Transverse colon (tissue), 4 donors: ENCODE data around the gene LRRFIP2. TPM values are rescaled to one million over a fixed set of nuclear protein-coding genes. Genes with fewer than 3 reads are reported as not detected.

ENCODE experiments used
- DNase-seq: peaks from one replicate; pipeline ENCODE4 v3.0.0-alpha.2; 2019
- H3K27ac ChIP-seq, 4 donors: fragments of 200-600 bp; sonication (generic); 2 replicates each; pipeline ENCODE4 v1.5.1; 2016 to 2018; ENCODE audit warnings: inconsistent platforms in 4 of 4
- H3K27me3 ChIP-seq: fragments of 200-600 bp; sonication (generic); 2 replicates; pipeline ENCODE4 v1.5.1; 2017; ENCODE audit warnings: inconsistent platforms
- H3K36me3 ChIP-seq, 4 donors: fragments of 200-600 bp; sonication (generic); 2 replicates each; pipeline ENCODE4 v1.5.1; 2017 to 2019; ENCODE audit warnings: inconsistent platforms in 4 of 4
- H3K4me1 ChIP-seq, 4 donors: fragments of 200-600 bp; sonication (generic); 2 replicates each; pipeline ENCODE4 v1.5.1; 2017 to 2020; ENCODE audit warnings: inconsistent platforms in 4 of 4
- H3K4me3 ChIP-seq, 4 donors: fragments of 200-600 bp; sonication (generic); 1 replicate in 1 of 4; 2 replicates in 3 of 4; pipeline versions ENCODE4 v1.5.1 to v1.6.1; 2017 to 2019; ENCODE audit warnings: inconsistent platforms in 4 of 4
- H3K9me3 ChIP-seq, 2 donors: fragments of 200-600 bp; sonication (generic); 2 replicates each; pipeline ENCODE4 v1.5.1; 2017 to 2019; ENCODE audit warnings: inconsistent platforms in 2 of 2
- EP300 ChIP-seq: sonication (generic); formaldehyde crosslinking; IDR thresholded peaks from one replicate; pipeline ENCODE4 v1.6.1; 2017; ENCODE audit warnings: antibody characterized with exemption, low read depth
- POLR2A ChIP-seq: fragments of 450-650 bp; IDR thresholded peaks from one replicate; pipeline ENCODE4 v1.6.1; 2016; ENCODE audit warnings: antibody characterized with exemption, mild to moderate bottlenecking, moderate library complexity
- POLR2AphosphoS5 ChIP-seq, 3 donors: sonication (generic); formaldehyde crosslinking; IDR thresholded peaks; one replicate each; pipeline ENCODE4 v1.6.1; 2016; ENCODE audit warnings: antibody characterized with exemption in 3 of 3
- WGBS, 2 donors: methylation state at CpG; one replicate each; pipeline ENCODE4 v1.1.5; 2018; ENCODE audit warnings: low coverage in 1 of 2; 5-methylcytosine and 5-hydroxymethylcytosine counted together
- in situ Hi-C, 4 donors: fragments of 200-750 bp; cut with MboI; loops; one replicate each; pipeline versions ENCODE4 v1.15.0 to v1.15.1; 2017; ENCODE audit warnings: low sequenced_read_pairs in 3 of 4, low pct_ligation_motif_present in 1 of 4, low pct_unique_long_range_greater_than_20kb in 1 of 4
- intact Hi-C: fragments of 100-400 bp; cut with DNase I; formaldehyde crosslinking; loops from one replicate; pipeline ENCODE4 v1.15.1; 2023; ENCODE audit warnings: low total_unique reads
- total RNA-seq, 4 donors: library from RNA; depleted of rRNA; stranded (reverse); fragments of >200 nt; gene quantifications; one replicate each; pipeline ENCODE4 v1.1.0, GENCODE V29; 2016
- TF ChIP-seq, protein P1 (sequence below), 5 experiments: fragments of 200-600 bp in 3 of 5; fragments of 450-650 bp in 2 of 5; sonication (generic) in 3 of 5; IDR thresholded peaks; 1 replicate in 2 of 5; 2 replicates in 3 of 5; pipeline ENCODE4 v1.5.1; 2016 to 2017; ENCODE audit warnings: antibody characterized with exemption in 5 of 5, inconsistent platforms in 3 of 5, mild to moderate bottlenecking in 2 of 5, moderate library complexity in 1 of 5

Gene LRRFIP2
- total RNA-seq, 4 donors from 2014 or later: 136 to 198 (median 167) TPM

DNA sequence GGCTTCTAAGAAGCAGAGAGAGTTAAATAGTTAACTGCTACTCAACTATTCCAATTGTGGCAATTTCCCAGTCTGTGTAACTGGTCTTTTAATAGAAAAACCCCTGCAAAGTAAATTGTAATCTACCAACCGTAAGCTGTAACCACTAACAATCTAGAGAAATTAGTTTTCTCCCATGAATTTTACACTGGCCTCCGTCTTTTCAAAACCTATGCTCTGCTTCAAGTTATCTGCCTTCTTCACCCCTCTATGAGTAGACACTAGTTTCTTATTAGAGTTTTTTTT lies 42.6 kb downstream of the LRRFIP2 start:
- intact Hi-C loops (no loop called here), in situ Hi-C loops (no loop called here)
- WGBS, 2 donors: 42 to 43% methylated on average over 2 of the region's 2 CpGs
- H3K4me1 ChIP-seq: peaks cover 0 to 74% (median 37%) of the 10 kb centered on the region in 4 donors
- TF ChIP-seq POLR2AphosphoS5 (IDR thresholded peaks at IDR 0.05) (no peak), POLR2A (no peak), EP300 (no peak)
- TF ChIP-seq, protein P1, sequence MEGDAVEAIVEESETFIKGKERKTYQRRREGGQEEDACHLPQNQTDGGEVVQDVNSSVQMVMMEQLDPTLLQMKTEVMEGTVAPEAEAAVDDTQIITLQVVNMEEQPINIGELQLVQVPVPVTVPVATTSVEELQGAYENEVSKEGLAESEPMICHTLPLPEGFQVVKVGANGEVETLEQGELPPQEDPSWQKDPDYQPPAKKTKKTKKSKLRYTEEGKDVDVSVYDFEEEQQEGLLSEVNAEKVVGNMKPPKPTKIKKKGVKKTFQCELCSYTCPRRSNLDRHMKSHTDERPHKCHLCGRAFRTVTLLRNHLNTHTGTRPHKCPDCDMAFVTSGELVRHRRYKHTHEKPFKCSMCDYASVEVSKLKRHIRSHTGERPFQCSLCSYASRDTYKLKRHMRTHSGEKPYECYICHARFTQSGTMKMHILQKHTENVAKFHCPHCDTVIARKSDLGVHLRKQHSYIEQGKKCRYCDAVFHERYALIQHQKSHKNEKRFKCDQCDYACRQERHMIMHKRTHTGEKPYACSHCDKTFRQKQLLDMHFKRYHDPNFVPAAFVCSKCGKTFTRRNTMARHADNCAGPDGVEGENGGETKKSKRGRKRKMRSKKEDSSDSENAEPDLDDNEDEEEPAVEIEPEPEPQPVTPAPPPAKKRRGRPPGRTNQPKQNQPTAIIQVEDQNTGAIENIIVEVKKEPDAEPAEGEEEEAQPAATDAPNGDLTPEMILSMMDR (IDR thresholded peaks at IDR 0.05): no peak
- H3K9me3 ChIP-seq: no peaks in the 10 kb centered on the region
- DNase-seq: no peak
- H3K27me3 ChIP-seq: no peaks in the 10 kb centered on the region
- H3K4me3 ChIP-seq: no peak overlapping the region
- H3K36me3 ChIP-seq: no peaks in the 10 kb centered on the region
- peak overlapping the region; percentile 71 to 87 (median 80) for H3K27ac ChIP-seq

DNA sequence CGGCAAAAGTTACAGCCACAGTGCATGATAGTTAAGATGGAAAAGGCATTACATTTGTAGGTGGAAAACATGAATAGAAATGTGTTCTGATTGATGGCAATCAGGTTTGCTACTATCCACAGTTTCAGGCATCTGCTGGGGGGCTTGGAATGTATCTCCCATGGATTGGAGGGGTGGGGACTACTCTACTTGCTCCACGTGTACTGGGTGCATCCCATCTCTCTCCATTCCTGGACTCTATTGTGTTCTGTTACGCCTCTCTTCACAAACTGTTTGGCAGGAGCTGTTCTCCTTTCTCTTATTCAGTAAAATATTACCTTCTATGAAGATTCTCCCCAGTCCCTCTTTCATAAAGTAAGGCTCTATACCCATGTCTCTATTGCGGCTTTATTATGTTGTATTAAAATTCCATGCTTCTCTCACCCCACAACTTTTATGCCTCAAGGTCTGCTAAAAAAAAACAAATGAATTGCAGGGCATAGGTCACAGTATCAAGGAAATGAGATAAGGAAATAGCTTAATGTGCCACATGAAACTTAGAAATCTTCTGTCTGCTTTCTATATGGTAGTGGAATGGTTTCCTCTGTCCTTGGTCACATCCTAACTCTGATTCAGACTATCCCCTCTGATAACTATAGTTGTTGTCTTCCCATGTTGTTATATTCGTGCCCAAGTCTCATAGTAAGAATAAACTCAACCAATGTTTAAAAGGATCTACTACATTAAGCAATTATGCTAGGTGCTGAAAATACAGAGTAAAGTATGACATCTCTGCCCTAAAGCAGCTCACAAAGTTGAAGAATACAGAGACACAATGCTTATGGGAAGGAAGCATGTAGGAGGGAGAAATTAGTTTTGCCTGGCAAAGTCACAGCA lies 43.2 kb downstream of the LRRFIP2 start:
- Histone ChIP-seq H3K4me3 (no peak overlapping the region), H3K27ac (peak overlapping the region; percentile 71 to 87 (median 80)), H3K4me1 (peaks cover 0 to 75% (median 38%) of the 10 kb centered on the region in 4 donors), H3K9me3 (no peaks in the 10 kb centered on the region), H3K27me3 (no peaks in the 10 kb centered on the region), H3K36me3 (no peaks in the 10 kb centered on the region)
- DNase-seq: no peak
- WGBS, 2 donors: 47 to 48% methylated on average over 4 to 5 of the region's 5 CpGs
- in situ Hi-C loops (no loop called here), intact Hi-C loops (no loop called here)
- TF ChIP-seq POLR2A: peak; percentile 25
- no peak for TF ChIP-seq EP300
- TF ChIP-seq POLR2AphosphoS5 (IDR thresholded peaks at IDR 0.05): peak in 2 of 3 donors; percentile 39
- TF ChIP-seq, protein P1 (IDR thresholded peaks at IDR 0.05): no peak

DNA sequence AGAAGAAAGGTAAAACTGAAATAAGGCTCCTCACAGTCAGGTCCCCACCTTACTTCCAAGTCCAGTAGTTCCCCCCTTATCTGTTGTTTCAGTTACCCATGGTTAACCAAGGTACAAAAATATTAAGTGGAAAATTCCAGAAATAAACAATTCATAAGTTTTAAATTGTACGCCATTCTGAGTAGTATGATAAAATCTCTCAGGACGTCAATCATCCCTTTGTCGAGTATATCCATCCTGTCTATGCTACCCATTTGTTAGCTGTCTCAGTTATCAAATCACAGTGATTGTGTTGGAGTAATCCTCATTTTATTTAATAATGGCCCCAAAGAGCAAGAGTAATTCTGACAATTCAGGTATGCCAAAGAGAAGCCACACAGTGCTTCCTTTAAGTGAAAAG lies 43.9 kb downstream of the LRRFIP2 start:
- peak overlapping the region; percentile 71 to 87 (median 80) for H3K27ac ChIP-seq
- 87 to 89% methylated on average over 3 of the region's 3 CpGs for WGBS, 2 donors
- H3K36me3 ChIP-seq: no peaks in the 10 kb centered on the region
- DNase-seq: no peak
- intact Hi-C loops: no loop called here
- no peak overlapping the region for H3K4me3 ChIP-seq
- TF ChIP-seq POLR2A (no peak), POLR2AphosphoS5 (IDR thresholded peaks at IDR 0.05) (no peak), EP300 (no peak)
- TF ChIP-seq, protein P1 (IDR thresholded peaks at IDR 0.05): no peak
- H3K4me1 ChIP-seq: peaks cover 0 to 80% (median 42%) of the 10 kb centered on the region in 4 donors
- in situ Hi-C loops: no loop called here
- no peaks in the 10 kb centered on the region for H3K9me3 ChIP-seq
- no peaks in the 10 kb centered on the region for H3K27me3 ChIP-seq

DNA sequence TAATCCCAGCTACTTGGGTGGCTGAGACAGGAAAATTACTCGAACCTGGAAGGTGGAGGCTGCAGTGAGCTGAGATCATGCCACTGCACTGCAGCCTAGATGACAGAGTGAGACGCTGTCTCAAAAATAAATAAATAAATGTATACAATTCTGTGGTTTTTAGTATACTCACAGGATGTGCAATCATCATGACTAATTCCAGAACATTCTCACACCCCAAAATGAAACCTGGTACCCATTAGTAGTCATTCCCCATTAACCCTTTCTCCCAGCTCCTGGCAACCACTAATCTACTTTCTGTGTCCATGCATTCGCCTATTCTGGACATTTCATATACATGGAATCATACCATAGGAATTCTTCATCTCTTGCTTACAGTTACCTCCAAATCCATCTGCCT lies 44.5 kb downstream of the LRRFIP2 start:
- Histone ChIP-seq H3K27ac (peak overlapping the region in 3 of 4 donors; percentile 77 to 87 (median 84)), H3K27me3 (no peaks in the 10 kb centered on the region), H3K9me3 (no peaks in the 10 kb centered on the region), H3K4me1 (peaks cover 0 to 85% (median 45%) of the 10 kb centered on the region in 4 donors), H3K4me3 (no peak overlapping the region), H3K36me3 (no peaks in the 10 kb centered on the region)
- in situ Hi-C loops (no loop called here), intact Hi-C loops (no loop called here)
- DNase-seq: no peak
- WGBS, 2 donors: 72 to 84% methylated on average over 3 of the region's 3 CpGs
- TF ChIP-seq EP300: no peak
- TF ChIP-seq POLR2AphosphoS5 (IDR thresholded peaks at IDR 0.05): no peak
- TF ChIP-seq, protein P1 (IDR thresholded peaks at IDR 0.05): no peak
- no peak for TF ChIP-seq POLR2A
